ENCODE measurements around the gene EMX1.

EMX1 gene

DNA sequence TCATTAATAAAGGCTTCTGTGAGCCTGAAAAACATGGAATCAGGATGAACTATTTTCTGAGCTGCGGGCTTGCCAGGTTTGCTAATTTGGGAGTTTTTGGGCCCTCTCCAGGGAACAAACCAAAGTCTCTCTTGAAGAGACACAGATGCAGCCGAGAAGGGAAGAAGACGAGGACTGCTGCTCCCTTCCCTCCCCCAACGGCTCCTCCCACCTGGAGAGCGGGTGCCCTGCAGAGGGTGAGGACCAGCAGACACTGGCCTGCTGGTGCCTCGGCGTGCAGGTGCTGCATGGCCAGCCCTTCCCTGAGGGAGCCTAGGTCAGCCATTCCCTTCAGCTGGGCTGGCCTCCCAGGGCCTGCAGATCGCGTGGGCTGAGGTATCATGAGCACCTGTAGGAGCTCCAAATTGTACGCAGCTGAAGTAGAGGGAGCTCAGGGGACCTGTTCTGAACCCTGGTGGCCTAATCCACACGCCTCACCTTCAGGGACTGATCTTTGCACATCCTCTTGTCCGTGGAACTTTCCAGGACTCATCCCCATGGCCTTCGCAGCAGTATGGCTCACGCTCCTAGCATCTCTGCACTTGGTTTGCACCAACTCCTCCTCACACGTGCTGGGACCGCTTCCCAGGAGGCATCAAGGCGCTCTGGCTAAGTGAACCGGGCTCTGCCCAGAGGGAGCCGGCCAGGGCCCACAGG is 19.5 kb downstream of the EMX1 start:
- peaks cover 16% of the 10 kb centered on the region for H3K4me1 ChIP-seq (ENCODE audit: insufficient read depth, low read length)
- H3K36me3 ChIP-seq (ENCODE audit: insufficient read depth, low read length), result no peaks in the 10 kb centered on the region
- no peak overlapping the region for H3K9ac ChIP-seq (ENCODE audit: low read depth, low read length)
- H3K4me3 ChIP-seq (ENCODE audit: low read length), result no peak overlapping the region
- WGBS, result 74% methylated on average over 19 of the region's 19 CpGs
- no peak overlapping the region for H3K27ac ChIP-seq (ENCODE audit: low read depth, low read length)
- peaks cover 36% of the 10 kb centered on the region for H3K27me3 ChIP-seq (ENCODE audit: insufficient read depth, low read length)
- no peaks in the 10 kb centered on the region for H3K9me3 ChIP-seq (ENCODE audit: insufficient read depth, low read depth, low read length)

- H3K9me3 ChIP-seq (ENCODE audit: insufficient read depth, low read depth, low read length), result no peaks in the 10 kb centered on the region
- no peak overlapping the region for H3K4me3 ChIP-seq (ENCODE audit: low read length)
- WGBS, result 92% methylated on average over 15 of the region's 15 CpGs
- H3K36me3 ChIP-seq (ENCODE audit: insufficient read depth, low read length), result no peaks in the 10 kb centered on the region
- H3K27ac ChIP-seq (ENCODE audit: low read depth, low read length), result no peak overlapping the region
- H3K9ac ChIP-seq (ENCODE audit: low read depth, low read length), result no peak overlapping the region
- H3K4me1 ChIP-seq (ENCODE audit: insufficient read depth, low read length), result peaks cover 16% of the 10 kb centered on the region
- H3K27me3 ChIP-seq (ENCODE audit: insufficient read depth, low read length), result peaks cover 31% of the 10 kb centered on the region
Observed at GRCh38 chr2:72937356-72937669, 20.0 kb downstream of the EMX1 start.

- peaks cover 16% of the 10 kb centered on the region for H3K4me1 ChIP-seq (ENCODE audit: insufficient read depth, low read length)
- no peak overlapping the region for H3K27ac ChIP-seq (ENCODE audit: low read depth, low read length)
- no peaks in the 10 kb centered on the region for H3K36me3 ChIP-seq (ENCODE audit: insufficient read depth, low read length)
- H3K9me3 ChIP-seq (ENCODE audit: insufficient read depth, low read depth, low read length), result no peaks in the 10 kb centered on the region
- WGBS, result 96% methylated on average over 5 of the region's 5 CpGs
- no peak overlapping the region for H3K9ac ChIP-seq (ENCODE audit: low read depth, low read length)
- peaks cover 23% of the 10 kb centered on the region for H3K27me3 ChIP-seq (ENCODE audit: insufficient read depth, low read length)
- H3K4me3 ChIP-seq (ENCODE audit: low read length), result no peak overlapping the region
Observed at GRCh38 chr2:72938455-72938854, 21.1 kb downstream of the EMX1 start.

- Histone ChIP-seq H3K27ac (ENCODE audit: low read depth, low read length) (no peak overlapping the region), H3K4me1 (ENCODE audit: insufficient read depth, low read length) (peaks cover 16% of the 10 kb centered on the region), H3K27me3 (ENCODE audit: insufficient read depth, low read length) (peaks cover 10% of the 10 kb centered on the region; the same call in 1 of the 2 replicates), H3K9me3 (ENCODE audit: insufficient read depth, low read depth, low read length) (no peaks in the 10 kb centered on the region), H3K4me3 (ENCODE audit: low read length) (no peak overlapping the region), H3K36me3 (ENCODE audit: insufficient read depth, low read length) (no peaks in the 10 kb centered on the region), H3K9ac (ENCODE audit: low read depth, low read length) (no peak overlapping the region)
- 82% methylated on average over 6 of the region's 6 CpGs for WGBS
Observed at GRCh38 chr2:72940361-72940760, 23.0 kb downstream of the EMX1 start.

DNA sequence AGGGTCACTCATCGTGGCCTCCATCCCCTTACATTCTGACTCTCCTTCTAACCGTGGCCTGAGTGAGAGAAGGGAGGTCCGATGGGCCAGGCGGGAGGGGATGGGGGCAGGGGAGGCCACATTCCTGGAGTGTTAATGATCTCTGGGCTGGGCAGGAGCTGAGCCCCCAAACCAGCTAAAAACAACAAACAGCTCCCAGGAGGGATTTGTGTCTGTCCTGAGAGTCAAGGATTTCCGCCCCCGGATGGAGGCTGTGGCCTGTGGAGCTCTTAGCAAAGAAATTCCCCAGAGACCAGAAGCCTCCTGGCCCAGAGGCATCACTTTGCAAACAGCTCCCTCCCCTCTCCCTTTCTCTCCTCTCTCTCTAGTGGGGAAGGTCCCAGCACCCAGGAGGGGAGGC is 23.5 kb downstream of the EMX1 start:
- Histone ChIP-seq H3K4me3 (ENCODE audit: low read length) (no peak overlapping the region), H3K36me3 (ENCODE audit: insufficient read depth, low read length) (no peaks in the 10 kb centered on the region), H3K9ac (ENCODE audit: low read depth, low read length) (no peak overlapping the region), H3K27ac (ENCODE audit: low read depth, low read length) (no peak overlapping the region), H3K4me1 (ENCODE audit: insufficient read depth, low read length) (peaks cover 16% of the 10 kb centered on the region), H3K27me3 (ENCODE audit: insufficient read depth, low read length) (peaks cover 7% of the 10 kb centered on the region; the same call in 1 of the 2 replicates), H3K9me3 (ENCODE audit: insufficient read depth, low read depth, low read length) (no peaks in the 10 kb centered on the region)
- WGBS, result 36% methylated on average over 4 of the region's 6 CpGs

DNA sequence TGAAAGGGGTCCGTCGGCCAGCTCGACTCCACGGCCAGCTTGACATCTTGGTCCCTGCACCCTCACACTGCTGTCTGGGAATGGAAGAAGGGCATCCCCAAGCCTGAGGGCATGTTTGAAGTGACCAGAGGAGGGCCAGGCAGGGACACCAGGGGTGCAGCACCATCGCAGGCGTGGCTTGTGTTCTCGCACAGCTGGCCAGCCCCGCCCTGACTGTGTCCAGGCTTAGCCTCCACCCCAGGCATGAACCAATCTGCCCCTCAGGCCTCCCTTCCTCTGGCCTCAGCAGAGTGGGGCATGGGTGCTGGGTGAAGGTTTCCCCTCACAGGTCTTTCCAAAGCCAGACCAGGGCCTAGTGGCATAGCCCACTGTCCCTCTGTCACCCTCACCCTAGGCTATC is 25.0 kb downstream of the EMX1 start:
- no peak overlapping the region for H3K4me3 ChIP-seq (ENCODE audit: low read length)
- no peak overlapping the region for H3K9ac ChIP-seq (ENCODE audit: low read depth, low read length)
- H3K4me1 ChIP-seq (ENCODE audit: insufficient read depth, low read length), result peaks cover 12% of the 10 kb centered on the region; the same call in 1 of the 2 replicates
- 91% methylated on average over 8 of the region's 8 CpGs for WGBS
- 0 out of 2 replicates have a peak, but pooled peaks cover 2% of the 10 kb centered on the region for H3K27me3 ChIP-seq (ENCODE audit: insufficient read depth, low read length)
- no peaks in the 10 kb centered on the region for H3K36me3 ChIP-seq (ENCODE audit: insufficient read depth, low read length)
- no peaks in the 10 kb centered on the region for H3K9me3 ChIP-seq (ENCODE audit: insufficient read depth, low read depth, low read length)
- no peak overlapping the region for H3K27ac ChIP-seq (ENCODE audit: low read depth, low read length)

GRCh38 chr2:72942881-72943418 is 25.6 kb downstream of the EMX1 start:
- Histone ChIP-seq H3K27me3 (ENCODE audit: insufficient read depth, low read length) (0 out of 2 replicates have a peak, but pooled peaks cover 2% of the 10 kb centered on the region), H3K9me3 (ENCODE audit: insufficient read depth, low read depth, low read length) (no peaks in the 10 kb centered on the region), H3K4me1 (ENCODE audit: insufficient read depth, low read length) (peaks cover 12% of the 10 kb centered on the region; the same call in 1 of the 2 replicates), H3K9ac (ENCODE audit: low read depth, low read length) (no peak overlapping the region), H3K4me3 (ENCODE audit: low read length) (no peak overlapping the region), H3K36me3 (ENCODE audit: insufficient read depth, low read length) (no peaks in the 10 kb centered on the region), H3K27ac (ENCODE audit: low read depth, low read length) (no peak overlapping the region)
- whole genome bisulfite sequencing, result 94% methylated on average over 7 of the region's 8 CpGs

DNA sequence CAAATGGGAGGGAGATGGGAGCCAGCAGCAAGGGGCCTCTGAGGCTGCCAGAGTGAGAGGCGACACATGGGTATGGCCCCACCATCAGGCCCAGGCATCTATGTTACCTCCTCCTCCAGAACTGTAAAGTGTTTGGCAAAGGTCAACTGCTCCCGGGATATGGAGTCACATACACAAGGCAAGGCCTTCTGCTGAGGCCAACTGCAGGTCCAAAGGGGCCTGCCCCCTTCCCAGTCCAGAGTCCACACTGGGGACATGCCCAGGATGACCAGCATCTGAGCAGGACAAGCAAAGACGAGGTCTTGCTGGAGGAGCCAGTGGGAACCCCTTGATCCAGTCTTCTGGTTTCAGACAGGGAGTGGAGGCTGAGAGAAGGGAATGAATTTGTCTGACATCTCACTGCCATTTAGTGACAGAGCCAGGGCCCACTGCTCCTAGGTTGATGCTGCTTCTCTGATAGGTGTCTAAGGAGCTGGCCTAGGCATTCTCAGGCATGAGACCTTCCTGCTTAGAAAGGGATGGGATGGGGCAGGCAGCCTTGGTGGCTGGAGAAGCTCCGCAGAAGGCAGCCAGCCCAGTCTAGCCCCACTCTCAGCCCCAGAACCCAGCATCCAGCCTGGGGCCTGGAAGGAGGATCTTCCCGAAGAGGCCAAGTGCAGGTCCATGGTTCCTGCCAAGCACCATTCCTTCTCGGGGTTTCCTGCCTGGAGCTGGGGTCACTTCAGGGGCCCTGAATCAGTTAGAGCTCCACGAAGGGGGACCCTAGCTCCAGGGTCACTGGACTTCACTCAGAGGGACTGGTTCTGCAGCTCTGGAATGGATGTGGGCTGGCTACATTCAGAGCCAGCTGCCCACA is 26.4 kb downstream of the EMX1 start:
- no peak overlapping the region for H3K4me3 ChIP-seq (ENCODE audit: low read length)
- H3K9me3 ChIP-seq (ENCODE audit: insufficient read depth, low read depth, low read length), result no peaks in the 10 kb centered on the region
- H3K27ac ChIP-seq (ENCODE audit: low read depth, low read length), result no peak overlapping the region
- peaks cover 12% of the 10 kb centered on the region; the same call in 1 of the 2 replicates for H3K4me1 ChIP-seq (ENCODE audit: insufficient read depth, low read length)
- no peaks in the 10 kb centered on the region for H3K36me3 ChIP-seq (ENCODE audit: insufficient read depth, low read length)
- H3K27me3 ChIP-seq (ENCODE audit: insufficient read depth, low read length), result 0 out of 2 replicates have a peak, but pooled peaks cover 2% of the 10 kb centered on the region
- no peak overlapping the region for H3K9ac ChIP-seq (ENCODE audit: low read depth, low read length)
- 93% methylated on average over 7 of the region's 7 CpGs for WGBS

- H3K9me3 ChIP-seq (ENCODE audit: insufficient read depth, low read depth, low read length), result no peaks in the 10 kb centered on the region
- no peak overlapping the region for H3K27ac ChIP-seq (ENCODE audit: low read depth, low read length)
- WGBS, result 93% methylated on average over 16 of the region's 16 CpGs
- H3K9ac ChIP-seq (ENCODE audit: low read depth, low read length), result no peak overlapping the region
- H3K27me3 ChIP-seq (ENCODE audit: insufficient read depth, low read length), result no peaks in the 10 kb centered on the region
- H3K4me1 ChIP-seq (ENCODE audit: insufficient read depth, low read length), result peaks cover 12% of the 10 kb centered on the region; the same call in 1 of the 2 replicates
- no peaks in the 10 kb centered on the region for H3K36me3 ChIP-seq (ENCODE audit: insufficient read depth, low read length)
- H3K4me3 ChIP-seq (ENCODE audit: low read length), result no peak overlapping the region
Observed at GRCh38 chr2:72944804-72945449, 27.6 kb downstream of the EMX1 start.

DNA sequence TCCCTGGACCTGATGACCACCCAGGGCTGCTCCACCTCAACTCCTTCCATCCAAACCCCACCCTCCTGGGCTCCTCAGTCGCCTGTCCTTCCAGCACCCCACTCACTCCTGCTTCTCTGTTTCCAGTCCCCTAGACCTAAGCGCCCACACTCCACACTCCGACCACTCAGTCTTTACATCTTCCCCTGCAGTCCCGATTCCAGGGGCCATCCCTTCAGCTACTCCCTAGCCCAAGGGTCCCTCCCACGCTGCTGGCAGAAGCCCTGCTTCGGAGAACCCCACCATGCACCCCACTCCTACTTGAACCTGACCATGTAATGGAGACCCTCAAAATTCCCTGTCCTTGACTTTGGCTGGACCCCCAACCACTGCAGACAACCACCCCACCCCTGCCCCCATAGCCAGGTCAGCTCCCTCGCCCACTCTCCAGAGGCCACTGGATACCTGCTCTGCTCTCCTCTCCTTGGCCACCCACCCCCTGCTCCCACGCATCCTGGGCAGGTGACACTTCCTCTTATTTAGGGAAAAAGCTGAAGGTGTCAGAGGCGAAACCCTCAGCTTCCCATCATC is 28.2 kb downstream of the EMX1 start:
- H3K9ac ChIP-seq (ENCODE audit: low read depth, low read length), result no peak overlapping the region
- no peak overlapping the region for H3K27ac ChIP-seq (ENCODE audit: low read depth, low read length)
- no peaks in the 10 kb centered on the region for H3K27me3 ChIP-seq (ENCODE audit: insufficient read depth, low read length)
- no peaks in the 10 kb centered on the region for H3K9me3 ChIP-seq (ENCODE audit: insufficient read depth, low read depth, low read length)
- WGBS, result 91% methylated on average over 9 of the region's 9 CpGs
- no peak overlapping the region for H3K4me3 ChIP-seq (ENCODE audit: low read length)
- no peaks in the 10 kb centered on the region for H3K36me3 ChIP-seq (ENCODE audit: insufficient read depth, low read length)
- H3K4me1 ChIP-seq (ENCODE audit: insufficient read depth, low read length), result peaks cover 9% of the 10 kb centered on the region

Measured in HUES64 (cell line).